ENCODE results near the gene PBRM1. TPM values are rescaled to one million over a fixed set of nuclear protein-coding genes. Genes with fewer than 3 reads are reported as not detected.
A peak's percentile ranks its signal among the peaks of the same experiment; 100 is the strongest.

The PBRM1 gene
- total and polyA plus RNA-seq, 2 of the 13 experiments (the other 11 are each of a cell fraction or from before 2014, with no cell fraction given): 10.9 to 33.2 TPM

- peak; percentile 13; the same call in 1 of the 2 replicates for TF ChIP-seq ZNF609 (CRISPR knock-in tag; IDR thresholded peaks at IDR 0.05; ENCODE audit: borderline replicate concordance)
- peak; percentile 60 for TF ChIP-seq POLR2AphosphoS5 (IDR thresholded peaks at IDR 0.05; ENCODE audit: low read depth, low read length)
- TF ChIP-seq NCOA5 (CRISPR knock-in tag; IDR thresholded peaks at IDR 0.05): no peak
- TF ChIP-seq WIZ (CRISPR knock-in tag; IDR thresholded peaks at IDR 0.05): peak; percentile 21; the same call in 1 of the 2 replicates
- peak; percentile 9 for TF ChIP-seq ZNF883 (CRISPR knock-in tag; IDR thresholded peaks at IDR 0.05; ENCODE audit: not compliant biosample characterization)
- no peak for TF ChIP-seq ZNF530 (CRISPR knock-in tag; IDR thresholded peaks at IDR 0.05; ENCODE audit: low read depth)
- TF ChIP-seq KLF9 (CRISPR knock-in tag; IDR thresholded peaks at IDR 0.05; ENCODE audit: low read depth): no peak
- TF ChIP-seq ZNF790 (CRISPR knock-in tag; IDR thresholded peaks at IDR 0.05; ENCODE audit: borderline replicate concordance): peak; percentile 97; the same call in 1 of the 2 replicates
- peak; percentile 22; the same call in 1 of the 2 replicates for TF ChIP-seq TFDP1 (CRISPR knock-in tag; IDR thresholded peaks at IDR 0.05; ENCODE audit: borderline replicate concordance)
- TF ChIP-seq KDM5B (CRISPR knock-in tag; IDR thresholded peaks at IDR 0.05; ENCODE audit: borderline replicate concordance): peak; percentile 51; the same call in 1 of the 2 replicates
- 0 out of 4 replicates have a peak, but pooled peaks of 1 of the 2 experiments have one; percentile 18 for TF ChIP-seq NR2F1 (CRISPR knock-in tag; IDR thresholded peaks at IDR 0.05)
- 0 out of 2 replicates have a peak, but pooled peaks have one; percentile 35 for TF ChIP-seq PCBP1 (IDR thresholded peaks at IDR 0.05; ENCODE audit: borderline replicate concordance, low read depth, low read length)
- no peak for TF ChIP-seq PRMT3 (CRISPR knock-in tag; IDR thresholded peaks at IDR 0.05; ENCODE audit: borderline replicate concordance, low read depth)
- TF ChIP-seq SNAPC4 (CRISPR knock-in tag; IDR thresholded peaks at IDR 0.05): no peak
- no peak for TF ChIP-seq ZNF572 (CRISPR knock-in tag; IDR thresholded peaks at IDR 0.05)
- TF ChIP-seq ATF4 (CRISPR knock-in tag; IDR thresholded peaks at IDR 0.05): 0 out of 4 replicates have a peak, but pooled peaks of 1 of the 2 experiments have one; percentile 31
These were observed 152.0 kb downstream of the PBRM1 start, which contains the start of gene NT5DC2 (continued) for GRCh38 chr3:52533623-52534280.
